HEK293 (cell line): ENCODE measurements around the gene BICD2.

Experiments
- ATF2 ChIP-seq: fragments of 450-650 bp; formaldehyde crosslinking; IDR thresholded peaks from 2 replicates; pipeline ENCODE4 v1.5.1; 2016; ENCODE audit warnings: missing biosample characterization, missing genetic modification characterization, low read depth
- CTCF ChIP-seq: fragments of 450-650 bp; formaldehyde crosslinking; IDR thresholded peaks from 2 replicates; pipeline ENCODE4 v1.5.1; 2016; ENCODE audit warnings: missing biosample characterization, missing genetic modification characterization
- IKZF3 ChIP-seq: fragments of 450-650 bp; IDR thresholded peaks from 2 replicates; pipeline ENCODE4 v1.5.0; 2018; ENCODE audit warnings: missing biosample characterization, mild to moderate bottlenecking, missing genetic modification characterization, moderate library complexity
- SETDB1 ChIP-seq: IDR thresholded peaks from one replicate; pipeline ENCODE4 v1.6.1; 2017; ENCODE audit warnings: mild to moderate bottlenecking, low read length, moderate library complexity, mixed read lengths; ENCODE audit not compliant: insufficient read length
- TCF7L2 ChIP-seq: IDR thresholded peaks from 2 replicates; pipeline ENCODE4 v1.6.1; 2011; ENCODE audit warnings: low read depth, mild to moderate bottlenecking, inconsistent platforms, low read length, moderate library complexity, borderline replicate concordance
- ZNF114 ChIP-seq: fragments of 450-650 bp; formaldehyde crosslinking; IDR thresholded peaks from 2 replicates; pipeline ENCODE4 v1.5.0; 2017; ENCODE audit warnings: missing biosample characterization, missing genetic modification characterization
- ZNF274 ChIP-seq, 2 experiments: fragments of 200-500 bp in 1 of 2; fragments of 450-650 bp in 1 of 2; sonication (Bioruptor generic) in 1 of 2; formaldehyde crosslinking in 1 of 2; IDR thresholded peaks; 2 replicates each; pipeline versions ENCODE4 v1.5.1 to v1.6.1; 2014 to 2016; ENCODE audit warnings: borderline replicate concordance in 1 of 2, inconsistent platforms in 1 of 2, low read length in 1 of 2, missing biosample characterization in 1 of 2, missing genetic modification characterization in 1 of 2
- ZNF302 ChIP-seq: fragments of 450-650 bp; formaldehyde crosslinking; IDR thresholded peaks from 2 replicates; pipeline ENCODE4 v1.5.1; 2016; ENCODE audit warnings: missing biosample characterization, missing genetic modification characterization, low read depth
- ZNF37A ChIP-seq: fragments of 450-650 bp; IDR thresholded peaks from 2 replicates; pipeline ENCODE4 v1.5.1; 2018; ENCODE audit warnings: missing biosample characterization, missing genetic modification characterization
- ZNF433 ChIP-seq: fragments of 450-650 bp; formaldehyde crosslinking; IDR thresholded peaks from 2 replicates; pipeline ENCODE4 v1.5.1; 2016; ENCODE audit warnings: missing biosample characterization, missing genetic modification characterization, low read depth
- ZNF776 ChIP-seq: fragments of 450-650 bp; formaldehyde crosslinking; IDR thresholded peaks from 2 replicates; pipeline ENCODE4 v1.5.0; 2017; ENCODE audit warnings: missing biosample characterization, missing genetic modification characterization, borderline replicate concordance
- ZNF792 ChIP-seq: fragments of 450-650 bp; formaldehyde crosslinking; IDR thresholded peaks from 2 replicates; pipeline ENCODE4 v1.5.1; 2016; ENCODE audit warnings: missing biosample characterization, missing genetic modification characterization
- ZSCAN4 ChIP-seq: fragments of 450-650 bp; formaldehyde crosslinking; IDR thresholded peaks from 2 replicates; pipeline ENCODE4 v1.5.1; 2017; ENCODE audit warnings: missing biosample characterization, missing genetic modification characterization

- TF ChIP-seq ZNF776 (no peak), ATF2 (tag by site-specific recombination) (no peak), CTCF (tag by site-specific recombination) (no peak), ZNF274 (IDR thresholded peaks at IDR 0.05; ENCODE audit: low read length) (no peak), ZNF274 (tag by site-specific recombination; IDR thresholded peaks at IDR 0.05; ENCODE audit: borderline replicate concordance) (no peak), SETDB1 (no peak), ZSCAN4 (no peak), ZNF433 (tag by site-specific recombination) (no peak), ZNF114 (tag by site-specific recombination) (no peak), ZNF37A (tag by site-specific recombination) (no peak), IKZF3 (tag by site-specific recombination) (no peak), TCF7L2 (no peak), ZNF302 (tag by site-specific recombination) (no peak), ZNF792 (no peak)
These were observed 23.7 kb downstream of the BICD2 start for GRCh38 chr9:92740969-92741368.
